Ectodermal cell (in vitro differentiated cells): ENCODE data around the gene PRKRIP1. TPM values are rescaled to one million over a fixed set of nuclear protein-coding genes. Genes with fewer than 3 reads are reported as not detected.
"Not testable (repeated sequence)": the region's sequence is repeated elsewhere in the genome, so short reads cannot be mapped to it uniquely, and the experiment has no call there.

ENCODE experiments used
- H3K27ac ChIP-seq: 2 replicates; pipeline ENCODE4 v1.7.0; 2013; ENCODE audit warnings: mild to moderate bottlenecking, low read depth, low read length; ENCODE audit not compliant: insufficient read depth, poor library complexity, severe bottlenecking
- H3K27me3 ChIP-seq: 2 replicates; pipeline ENCODE4 v1.7.0; 2013; ENCODE audit warnings: mild to moderate bottlenecking, low read length; ENCODE audit not compliant: insufficient read depth, control insufficient read depth, poor library complexity, severe bottlenecking
- H3K36me3 ChIP-seq: one replicate; pipeline ENCODE4 v1.7.0; 2013; ENCODE audit warnings: low read length; ENCODE audit not compliant: control insufficient read depth, insufficient read depth
- H3K4me1 ChIP-seq: one replicate; pipeline ENCODE4 v1.7.0; 2013; ENCODE audit warnings: low read length; ENCODE audit not compliant: control insufficient read depth, insufficient read depth
- H3K4me3 ChIP-seq: 2 replicates; pipeline ENCODE4 v1.7.0; 2013; ENCODE audit warnings: low read depth, low read length, control low read depth; ENCODE audit not compliant: insufficient read depth
- H3K9me3 ChIP-seq: 2 replicates; pipeline ENCODE4 v1.7.0; 2013; ENCODE audit warnings: mild to moderate bottlenecking, low read length, moderate library complexity; ENCODE audit not compliant: control insufficient read depth
- WGBS, 2 experiments: methylation state at CpG; one replicate each; pipeline ENCODE4 v1.1.7; 2013; ENCODE audit warnings: missing lambda C conversion rate in 2 of 2; 5-methylcytosine and 5-hydroxymethylcytosine counted together
- polyA plus RNA-seq, 4 experiments: library from polyadenylated mRNA; stranded (reverse); fragments of 50-300 nt; gene quantifications; one replicate each; pipeline ENCODE4 v1.2.3, GENCODE V29; 2013

The PRKRIP1 gene, protein sequence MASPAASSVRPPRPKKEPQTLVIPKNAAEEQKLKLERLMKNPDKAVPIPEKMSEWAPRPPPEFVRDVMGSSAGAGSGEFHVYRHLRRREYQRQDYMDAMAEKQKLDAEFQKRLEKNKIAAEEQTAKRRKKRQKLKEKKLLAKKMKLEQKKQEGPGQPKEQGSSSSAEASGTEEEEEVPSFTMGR
- 37.8 TPM for polyA plus RNA-seq (2013, experiment 1 of 4)
- 39.3 TPM for polyA plus RNA-seq (2013, experiment 2 of 4)
- polyA plus RNA-seq (2013, experiment 3 of 4) = 31.9 TPM
- polyA plus RNA-seq (2013, experiment 4 of 4) = 39.2 TPM

DNA sequence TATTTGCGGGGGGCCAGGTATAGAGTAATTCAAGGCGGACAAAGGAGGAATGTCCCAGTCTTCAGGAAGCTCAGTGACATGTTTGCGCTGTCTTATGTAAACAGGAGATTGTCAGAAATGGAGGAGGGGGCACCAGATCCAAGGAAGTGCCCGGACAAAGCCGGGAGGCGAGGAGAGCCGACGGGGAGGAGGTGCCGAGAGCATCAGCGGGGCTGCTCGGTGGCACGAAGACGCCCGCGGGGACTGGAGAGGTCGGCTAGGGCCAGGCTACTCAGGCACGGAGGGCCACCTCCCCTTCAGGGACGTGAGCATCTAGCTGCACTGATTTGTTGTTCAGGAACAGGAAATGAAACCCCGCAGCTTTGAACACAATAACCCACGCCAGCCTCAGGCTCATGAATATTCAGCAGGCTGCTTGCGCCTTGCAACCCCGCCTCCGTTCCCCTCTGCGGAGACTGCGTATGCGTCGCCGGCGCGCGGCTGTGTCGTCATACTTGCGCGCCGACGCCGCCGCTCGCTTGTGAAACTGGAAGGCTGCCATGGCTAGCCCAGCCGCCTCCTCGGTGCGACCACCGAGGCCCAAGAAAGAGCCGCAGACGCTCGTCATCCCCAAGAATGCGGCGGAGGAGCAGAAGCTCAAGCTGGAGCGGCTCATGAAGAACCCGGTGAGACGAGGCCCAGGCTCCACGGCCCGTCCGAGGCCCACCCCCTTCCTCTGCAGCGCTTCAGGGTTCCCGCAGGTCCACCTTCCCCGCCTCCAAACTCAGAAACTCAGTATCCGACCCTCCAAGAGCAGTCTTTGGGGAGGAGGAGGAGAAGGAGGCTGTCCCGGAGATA is at the start of gene PRKRIP1:
PRKRIP1 (plus strand) TSS at position 491 of the 837 bp plus-strand sequence; CDS start at position 540, 49 bp downstream.
- Histone ChIP-seq H3K9me3 (no peaks in the 10 kb centered on the region), H3K27ac (peak within 1 kb of the TSS; percentile 95), H3K4me3 (peak within 1 kb of the TSS; percentile 92), H3K36me3 (peaks cover 26% of the 10 kb centered on the region), H3K4me1 (peaks cover 5% of the 10 kb centered on the region), H3K27me3 (no peaks in the 10 kb centered on the region)
- 0% methylated on average over 57 of the region's 59 CpGs for WGBS, 2 experiments

- H3K36me3 ChIP-seq, H3K4me3 ChIP-seq, H3K27ac ChIP-seq, H3K27me3 ChIP-seq, H3K9me3 ChIP-seq, H3K4me1 ChIP-seq: not testable (repeated sequence)
- 90% methylated on average over 2 of the region's 6 CpGs for WGBS, 2 experiments
Observed at GRCh38 chr7:102346983-102347382, 49.2 kb upstream of the PRKRIP1 start.

GRCh38 chr7:102356344-102356743 is 39.8 kb upstream of the PRKRIP1 start, which contains the start of gene SPDYE6:
TSS of gene SPDYE6 (minus strand) at chr7:102356444. CDS start at chr7:102356023, 421 bp downstream.
- H3K9me3 ChIP-seq, H3K4me1 ChIP-seq, H3K4me3 ChIP-seq, H3K36me3 ChIP-seq, H3K27ac ChIP-seq, H3K27me3 ChIP-seq: not testable (repeated sequence)
- no CpG with 5 or more reads among the region's 6 CpGs for WGBS, 2 experiments

DNA sequence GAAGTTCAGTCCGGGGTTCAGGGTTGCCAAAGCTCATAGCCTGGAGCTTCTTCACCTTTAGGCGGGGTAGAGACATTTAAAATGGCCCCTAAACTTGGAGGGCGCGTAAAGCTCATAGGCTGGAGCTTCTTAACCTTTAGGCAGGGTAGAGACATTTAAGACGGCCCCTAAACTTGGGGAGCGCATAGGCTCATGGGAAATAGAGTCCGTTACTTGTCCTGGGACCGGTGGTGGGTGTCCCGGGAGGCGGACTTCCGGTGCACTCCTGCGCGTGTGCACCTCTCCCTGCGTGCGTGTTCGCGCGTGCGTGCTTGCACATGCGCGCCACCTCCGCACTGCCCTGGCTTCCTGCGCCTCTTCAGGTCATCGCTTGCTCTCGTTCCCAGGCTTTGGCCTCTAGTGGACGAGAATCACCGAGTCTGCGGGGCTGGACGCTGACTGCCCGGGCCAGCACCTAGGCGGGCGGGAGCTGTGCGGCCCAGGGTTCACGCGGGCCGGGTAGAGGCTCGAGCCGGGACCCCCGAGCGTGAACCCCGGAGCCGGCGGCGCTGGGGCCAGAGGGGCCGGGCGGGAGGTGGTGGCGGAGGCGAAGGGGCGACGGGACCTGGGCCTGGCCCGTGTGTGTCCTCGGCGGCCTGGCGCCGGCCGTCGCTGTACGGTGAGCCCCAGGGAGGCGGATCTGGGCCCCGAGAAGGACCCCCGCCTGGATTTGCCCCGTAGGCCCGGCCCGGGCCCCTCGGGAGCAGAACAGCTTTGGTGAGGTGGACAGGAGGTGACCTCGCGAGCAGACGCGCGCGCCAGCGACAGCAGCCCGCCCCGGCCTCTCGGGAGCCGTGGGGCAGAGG is 32.4 kb upstream of the PRKRIP1 start:
- not testable (repeated sequence) for H3K4me1 ChIP-seq, H3K9me3 ChIP-seq, H3K27me3 ChIP-seq, H3K36me3 ChIP-seq
- WGBS, 2 experiments = 1% methylated on average over 76 of the region's 76 CpGs
- H3K27ac ChIP-seq = peak overlapping the region; percentile 60
- peak overlapping the region; percentile 66 for H3K4me3 ChIP-seq

DNA sequence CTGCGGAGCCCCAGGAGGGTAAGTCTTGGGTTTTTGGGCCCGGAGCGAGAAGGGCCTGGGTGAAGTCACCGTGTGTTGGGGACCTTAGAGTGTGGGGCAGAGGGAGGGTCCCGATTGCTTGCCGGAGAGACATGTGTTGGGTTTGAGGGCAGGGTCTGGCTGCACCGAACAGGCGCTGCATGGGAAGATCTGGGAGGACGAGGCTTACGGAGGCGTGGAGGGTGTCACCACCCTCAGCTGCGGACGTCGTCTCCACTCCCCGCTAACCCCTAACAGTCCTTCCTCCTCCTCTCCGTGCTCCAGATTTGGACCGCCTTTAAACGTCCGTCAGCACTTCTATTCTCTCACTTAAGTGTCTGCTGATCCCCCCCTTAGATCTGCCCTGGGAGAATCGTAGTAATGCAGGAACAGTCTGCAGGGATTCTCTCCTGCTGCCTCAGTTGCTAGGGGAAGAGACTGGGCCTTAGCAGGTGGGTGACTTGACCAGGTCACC is 31.7 kb upstream of the PRKRIP1 start:
- H3K27ac ChIP-seq, H3K27me3 ChIP-seq, H3K9me3 ChIP-seq, H3K4me1 ChIP-seq, H3K36me3 ChIP-seq: not testable (repeated sequence)
- peak overlapping the region; percentile 66 for H3K4me3 ChIP-seq
- WGBS, 2 experiments = 1 to 2% methylated on average over 12 to 18 of the region's 20 CpGs

- 88 to 89% methylated on average over 3 of the region's 7 CpGs for WGBS, 2 experiments
- H3K9me3 ChIP-seq, H3K4me3 ChIP-seq, H3K27ac ChIP-seq, H3K27me3 ChIP-seq, H3K4me1 ChIP-seq, H3K36me3 ChIP-seq: not testable (repeated sequence)
Observed at GRCh38 chr7:102365390-102365789, 30.8 kb upstream of the PRKRIP1 start.

- not testable (repeated sequence) for H3K27ac ChIP-seq, H3K9me3 ChIP-seq, H3K27me3 ChIP-seq, H3K4me1 ChIP-seq, H3K4me3 ChIP-seq, H3K36me3 ChIP-seq
Observed at GRCh38 chr7:102370038-102370437, 26.1 kb upstream of the PRKRIP1 start.

DNA sequence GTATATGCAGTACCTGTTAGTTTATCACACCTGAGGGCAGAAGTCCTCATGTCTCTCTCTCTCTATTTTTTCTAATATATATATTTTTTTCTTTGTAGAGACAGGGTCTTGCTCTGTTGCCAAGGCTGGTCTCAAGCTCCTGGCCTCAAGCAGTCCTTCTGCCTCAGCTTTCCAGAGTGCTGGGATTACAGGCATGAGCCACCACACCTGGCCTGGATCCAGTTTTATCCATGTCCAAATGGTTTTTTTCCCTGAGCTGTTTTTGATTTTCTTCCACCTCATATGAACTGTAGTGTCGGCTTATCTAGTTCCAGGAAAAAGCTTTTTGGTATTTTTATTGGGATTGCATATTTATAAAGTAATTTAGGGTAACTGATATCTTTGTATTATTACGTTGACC is 23.4 kb upstream of the PRKRIP1 start:
- H3K4me3 ChIP-seq, H3K27ac ChIP-seq, H3K27me3 ChIP-seq, H3K9me3 ChIP-seq, H3K36me3 ChIP-seq, H3K4me1 ChIP-seq: not testable (repeated sequence)
- WGBS, 2 experiments = no CpG with 5 or more reads among the region's 2 CpGs

- 94% methylated on average over 6 of the region's 6 CpGs for WGBS, 2 experiments
- H3K36me3 ChIP-seq = no peaks in the 10 kb centered on the region
Observed at GRCh38 chr7:102376964-102377466, 19.1 kb upstream of the PRKRIP1 start.

DNA sequence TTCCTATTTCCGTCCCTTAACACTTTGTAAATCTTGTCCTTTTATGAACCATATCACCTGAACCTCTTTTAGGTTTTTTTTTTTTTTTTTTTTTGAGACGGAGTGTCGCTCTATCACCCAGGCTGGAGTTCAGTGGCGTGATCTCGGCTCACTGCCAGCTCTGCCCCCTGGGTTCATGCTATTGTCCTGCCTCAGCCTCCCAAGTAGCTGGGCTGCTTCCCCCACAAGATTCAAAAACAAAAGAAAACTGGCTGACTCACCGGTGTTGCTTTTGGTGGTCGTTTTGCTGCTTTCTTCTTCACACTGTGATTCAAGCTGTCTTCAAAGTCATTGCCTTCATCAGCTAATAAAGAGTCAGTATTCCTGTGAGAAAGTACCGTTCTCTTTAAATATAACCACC is 15.3 kb upstream of the PRKRIP1 start:
- 41 to 43% methylated on average over 8 of the region's 8 CpGs for WGBS, 2 experiments

More at GRCh38 chr7:102376964-102377466, 19.1 kb upstream of the PRKRIP1 start:
- Histone ChIP-seq H3K27ac (no peak overlapping the region), H3K27me3 (no peaks in the 10 kb centered on the region), H3K9me3 (no peaks in the 10 kb centered on the region), H3K4me3 (no peak overlapping the region), H3K4me1 (no peaks in the 10 kb centered on the region)

More for the DNA sequence above, 15.3 kb upstream of the PRKRIP1 start:
- H3K4me3 ChIP-seq, H3K9me3 ChIP-seq, H3K4me1 ChIP-seq, H3K27me3 ChIP-seq, H3K36me3 ChIP-seq, H3K27ac ChIP-seq: not testable (repeated sequence)
